ENCODE measurements around the gene ZNF451.

Gene ZNF451

GRCh38 chr6:57198926-57199636 lies 109.1 kb downstream of the ZNF451 start:
- ChIA-PET CTCF (interaction anchor here (1.7 to 2.6 kb wide), 3 partner anchors 8 to 118 kb away, joined by 4 to 13 read pairs (median 7); partner anchors contain the start of gene PRIM2), POLR2A (no interaction called here)
- no peak overlapping the region for H3K4me3 ChIP-seq (ENCODE audit: low read depth, low read length)
- no peak for DNase-seq (ENCODE audit: low read depth, low spot score)
- no peak for TF ChIP-seq CTCF (IDR thresholded peaks at IDR 0.05; ENCODE audit: insufficient read depth, low read length, missing control alignments)

GRCh38 chr6:57201718-57202117 lies 111.7 kb downstream of the ZNF451 start:
- no peak for TF ChIP-seq CTCF (IDR thresholded peaks at IDR 0.05; ENCODE audit: insufficient read depth, low read length, missing control alignments)
- ChIA-PET POLR2A (no interaction called here), CTCF (interaction anchor here (0.9 to 1.3 kb wide), 2 partner anchors 12 to 113 kb away, joined by 3 to 4 read pairs; no protein-coding TSS in a partner anchor)
- DNase-seq (ENCODE audit: low read depth, low spot score) = no peak
- H3K4me3 ChIP-seq (ENCODE audit: low read depth, low read length) = no peak overlapping the region

GRCh38 chr6:57205550-57206328 lies 115.8 kb downstream of the ZNF451 start:
- H3K4me3 ChIP-seq (ENCODE audit: low read depth, low read length) = no peak overlapping the region
- no peak for TF ChIP-seq CTCF (IDR thresholded peaks at IDR 0.05; ENCODE audit: insufficient read depth, low read length, missing control alignments)
- ChIA-PET POLR2A (no interaction called here), CTCF (interaction anchor here (0.7 to 2.0 kb wide), 5 partner anchors 16 to 111 kb away, joined by 3 to 8 read pairs (median 3); partner anchors contain the start of genes PRIM2 and RAB23)
- DNase-seq (ENCODE audit: low read depth, low spot score) = no peak

- DNase-seq (ENCODE audit: low read depth, low spot score) = no peak
- H3K4me3 ChIP-seq (ENCODE audit: low read depth, low read length) = no peak overlapping the region
- CTCF ChIA-PET = interaction anchor here (1.0 to 2.1 kb wide), 5 partner anchors 9 to 110 kb away, joined by 3 to 8 read pairs (median 5); partner anchors contain the start of gene PRIM2
- POLR2A ChIA-PET = interaction anchor here (1.0 kb wide), 1 partner anchor 14 kb away, joined by 4 read pairs; no protein-coding TSS in a partner anchor
- no peak for TF ChIP-seq CTCF (IDR thresholded peaks at IDR 0.05; ENCODE audit: insufficient read depth, low read length, missing control alignments)
Measured at GRCh38 chr6:57207141-57207540, 117.2 kb downstream of the ZNF451 start.

GRCh38 chr6:57207872-57208271 lies 117.9 kb downstream of the ZNF451 start:
- CTCF ChIA-PET = interaction anchor here (1.6 to 2.1 kb wide), 2 partner anchors 13 to 18 kb away, joined by 5 to 6 read pairs; no protein-coding TSS in a partner anchor
- H3K4me3 ChIP-seq (ENCODE audit: low read depth, low read length) = no peak overlapping the region
- DNase-seq (ENCODE audit: low read depth, low spot score) = no peak
- TF ChIP-seq CTCF (IDR thresholded peaks at IDR 0.05; ENCODE audit: insufficient read depth, low read length, missing control alignments) = no peak
- POLR2A ChIA-PET = no interaction called here

GRCh38 chr6:57209030-57209429 lies 119.0 kb downstream of the ZNF451 start:
- ChIA-PET POLR2A (no interaction called here), CTCF (interaction anchor here (1.0 to 2.1 kb wide), 3 partner anchors 12 to 107 kb away, joined by 4 to 6 read pairs (median 5); no protein-coding TSS in a partner anchor)
- no peak overlapping the region for H3K4me3 ChIP-seq (ENCODE audit: low read depth, low read length)
- no peak for DNase-seq (ENCODE audit: low read depth, low spot score)
- TF ChIP-seq CTCF (IDR thresholded peaks at IDR 0.05; ENCODE audit: insufficient read depth, low read length, missing control alignments) = no peak
